NOMO-1 (cell line): Measurements from ENCODE around the gene OOSP4B.
"Not testable (repeated sequence)": the region's sequence is repeated elsewhere in the genome, so short reads cannot be mapped to it uniquely, and the experiment has no call there.

Experiments used
- DNase-seq, 2 experiments: peaks; one replicate each; lab custom pipeline; 2025; ENCODE audit not compliant: unreplicated experiment in 2 of 2; lab: John Stamatoyannopoulos, UW

The OOSP4B gene

GRCh38 chr11:60016881-60017280 is at the start of gene OOSP4B:
TSS of gene OOSP4B (plus strand) at chr11:60017181.
- no peak for DNase-seq

- no peak for DNase-seq
Measured at GRCh38 chr11:59967677-59968394, 49.1 kb upstream of the OOSP4B start.

GRCh38 chr11:59968395-59968783 is 48.6 kb upstream of the OOSP4B start:
- DNase-seq, result no peak

- no peak for DNase-seq
Measured at GRCh38 chr11:59973097-59973496, 43.9 kb upstream of the OOSP4B start.

- no peak for DNase-seq
Measured at GRCh38 chr11:59981106-59981770, 35.7 kb upstream of the OOSP4B start.

GRCh38 chr11:59982037-59982436 is 34.9 kb upstream of the OOSP4B start:
- DNase-seq, result not testable (repeated sequence)

GRCh38 chr11:59983212-59983611 is 33.8 kb upstream of the OOSP4B start:
- DNase-seq, result no peak

GRCh38 chr11:59984368-59984767 is 32.6 kb upstream of the OOSP4B start:
- no peak for DNase-seq

- DNase-seq, result no peak
Measured at GRCh38 chr11:59990421-59990820, 26.6 kb upstream of the OOSP4B start.

GRCh38 chr11:59992425-59992824 is 24.6 kb upstream of the OOSP4B start:
- peak in 1 of 2 experiments; percentile 2 for DNase-seq

GRCh38 chr11:59997800-59998199 is 19.2 kb upstream of the OOSP4B start:
- DNase-seq, result no peak

- DNase-seq, result no peak
Measured at GRCh38 chr11:59999691-60000090, 17.3 kb upstream of the OOSP4B start.

- no peak for DNase-seq
Measured at GRCh38 chr11:60003729-60004128, 13.3 kb upstream of the OOSP4B start.

- DNase-seq, result no peak
Measured at GRCh38 chr11:60005360-60005759, 11.6 kb upstream of the OOSP4B start.

GRCh38 chr11:60018058-60018457 is 1.1 kb downstream of the OOSP4B start:
- DNase-seq, result no peak

- not testable (repeated sequence) for DNase-seq
Measured at GRCh38 chr11:60020376-60020775, 3.4 kb downstream of the OOSP4B start.

- no peak for DNase-seq
Measured at GRCh38 chr11:60029015-60029632, 12.1 kb downstream of the OOSP4B start.

- no peak for DNase-seq
Measured at GRCh38 chr11:60040109-60040508, 23.1 kb downstream of the OOSP4B start, which contains the start of gene OOSP2. TSS of gene OOSP2 (plus strand) at chr11:60040409. CDS start at chr11:60040460, 51 bp downstream.

GRCh38 chr11:60050422-60050821 is 33.4 kb downstream of the OOSP4B start:
- DNase-seq, result not testable (repeated sequence)

- DNase-seq, result not testable (repeated sequence)
Measured at GRCh38 chr11:60050839-60051238, 33.9 kb downstream of the OOSP4B start.

GRCh38 chr11:60056349-60056969 is 39.5 kb downstream of the OOSP4B start, which contains the start of gene MS4A3:
TSS of gene MS4A3 (plus strand) at chr11:60056665. CDS start at chr11:60061161, 4,496 bp downstream.
- peak; percentile 78 for DNase-seq
